Upper lobe of left lung (tissue), 6 donors: ENCODE measurements around the gene USP1. TPM values are rescaled to one million over a fixed set of nuclear protein-coding genes. Genes with fewer than 3 reads are reported as not detected.

Experiments used
- ATAC-seq, 2 donors: fragments of 200-7000 bp; cut with Tn5 transposase; one replicate each; pipeline ENCODE4 v1.9.1; 2022; ENCODE audit warnings: mild to moderate bottlenecking in 2 of 2, moderate library complexity in 2 of 2; ENCODE audit not compliant: low FRiP score in 2 of 2
- DNase-seq, 2 donors: peaks; one replicate each; pipeline ENCODE4 v3.0.0-alpha.2; 2019 to 2020
- H3K27ac ChIP-seq, 4 donors: fragments of 200-600 bp; sonication (generic); one replicate each; pipeline ENCODE4 v1.5.1; 2016 to 2019
- H3K27me3 ChIP-seq, 4 donors: fragments of 200-600 bp; sonication (generic); one replicate each; pipeline ENCODE4 v1.5.1; 2017 to 2019
- H3K36me3 ChIP-seq, 4 donors: fragments of 200-600 bp; sonication (generic); one replicate each; pipeline ENCODE4 v1.5.1; 2016 to 2019
- H3K4me1 ChIP-seq, 4 donors: fragments of 200-600 bp; sonication (generic); one replicate each; pipeline ENCODE4 v1.5.1; 2018 to 2019
- H3K4me3 ChIP-seq, 4 donors: fragments of 200-600 bp; sonication (generic); one replicate each; pipeline ENCODE4 v1.5.1; 2017 to 2019; ENCODE audit warnings: mild to moderate bottlenecking in 2 of 4, moderate library complexity in 1 of 4
- H3K9me3 ChIP-seq, 4 donors: fragments of 200-600 bp; sonication (generic); one replicate each; pipeline ENCODE4 v1.5.1; 2018 to 2019
- EP300 ChIP-seq, 4 donors: sonication (generic); formaldehyde crosslinking; IDR thresholded peaks; one replicate each; pipeline ENCODE4 v1.5.1; 2017; ENCODE audit warnings: antibody characterized with exemption in 4 of 4, control low read depth in 2 of 4
- POLR2A ChIP-seq, 4 donors: fragments of 450-650 bp; IDR thresholded peaks; one replicate each; pipeline ENCODE4 v1.5.1; 2016 to 2017; ENCODE audit warnings: antibody characterized with exemption in 4 of 4, mild to moderate bottlenecking in 2 of 4
- POLR2AphosphoS5 ChIP-seq, 2 donors: sonication (generic); formaldehyde crosslinking; IDR thresholded peaks; one replicate each; pipeline ENCODE4 v1.5.1; 2017; ENCODE audit warnings: antibody characterized with exemption in 2 of 2
- WGBS, 2 donors: methylation state at CpG; one replicate each; pipeline ENCODE4 v1.1.5; 2017 to 2018; 5-methylcytosine and 5-hydroxymethylcytosine counted together
- total RNA-seq, 6 donors: library from RNA; depleted of rRNA in 4 of 6; stranded (reverse); fragments of >200 nt in 4 of 6; gene quantifications; one replicate each; pipeline versions ENCODE4 v1.1.0 to v1.2.1, GENCODE V29; 2016 to 2021
- TF ChIP-seq, protein P1 (sequence below), 6 experiments: fragments of 450-650 bp in 4 of 6; fragments of 200-600 bp in 2 of 6; sonication (generic) in 2 of 6; IDR thresholded peaks; one replicate each; pipeline ENCODE4 v1.5.1; 2016 to 2019; ENCODE audit warnings: antibody characterized with exemption in 6 of 6
- donor health status: DM: no; HTN: no; CAD: no; lungs with moderate emphysema.
- donor health status: DM: no; HTN: yes; CAD: no; lungs with severe emphysema.

USP1 gene
- total RNA-seq, 6 donors from 2014 or later = 9.8 to 36.2 (median 20.0) TPM

DNA sequence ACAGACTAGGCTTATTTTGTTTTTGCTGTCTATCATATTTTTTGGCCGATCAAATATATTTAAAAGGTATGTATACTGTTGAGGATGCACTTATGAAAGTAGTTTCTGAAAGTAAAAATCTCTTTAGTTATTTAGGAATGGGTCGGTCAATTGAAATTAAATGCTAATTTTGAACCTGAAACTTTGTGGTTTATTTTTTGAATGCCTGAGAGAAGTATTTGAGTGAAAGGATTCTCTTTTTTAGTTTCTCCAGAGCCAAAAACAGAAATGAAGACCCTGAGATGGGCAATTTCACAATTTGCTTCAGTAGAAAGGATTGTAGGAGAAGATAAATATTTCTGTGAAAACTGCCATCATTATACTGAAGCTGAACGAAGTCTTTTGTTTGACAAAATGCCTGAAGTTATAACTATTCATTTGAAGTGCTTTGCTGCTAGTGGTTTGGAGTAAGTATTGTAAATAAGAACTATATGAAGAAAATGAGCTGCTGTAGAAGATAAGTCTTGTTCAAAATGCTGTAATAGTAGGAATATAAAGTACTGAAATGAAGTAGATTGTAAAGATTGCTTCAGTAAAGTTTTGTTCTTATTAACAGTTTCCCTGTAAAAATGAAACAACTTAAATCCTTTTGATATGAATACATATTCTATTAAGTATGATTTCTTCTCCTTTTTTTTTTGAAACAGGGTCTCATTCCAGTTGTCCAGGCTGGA, 11.5 kb downstream of the USP1 start:
- ATAC-seq = no peak
- Histone ChIP-seq H3K27ac (no peak overlapping the region), H3K4me3 (no peak overlapping the region), H3K27me3 (no peaks in the 10 kb centered on the region), H3K9me3 (no peaks in the 10 kb centered on the region), H3K36me3 (peaks cover 15 to 96% (median 50%) of the 10 kb centered on the region in 4 donors), H3K4me1 (no peaks in the 10 kb centered on the region)
- TF ChIP-seq POLR2A (IDR thresholded peaks at IDR 0.05) (no peak), EP300 (IDR thresholded peaks at IDR 0.05) (no peak), POLR2AphosphoS5 (IDR thresholded peaks at IDR 0.05) (no peak)
- TF ChIP-seq, protein P1, sequence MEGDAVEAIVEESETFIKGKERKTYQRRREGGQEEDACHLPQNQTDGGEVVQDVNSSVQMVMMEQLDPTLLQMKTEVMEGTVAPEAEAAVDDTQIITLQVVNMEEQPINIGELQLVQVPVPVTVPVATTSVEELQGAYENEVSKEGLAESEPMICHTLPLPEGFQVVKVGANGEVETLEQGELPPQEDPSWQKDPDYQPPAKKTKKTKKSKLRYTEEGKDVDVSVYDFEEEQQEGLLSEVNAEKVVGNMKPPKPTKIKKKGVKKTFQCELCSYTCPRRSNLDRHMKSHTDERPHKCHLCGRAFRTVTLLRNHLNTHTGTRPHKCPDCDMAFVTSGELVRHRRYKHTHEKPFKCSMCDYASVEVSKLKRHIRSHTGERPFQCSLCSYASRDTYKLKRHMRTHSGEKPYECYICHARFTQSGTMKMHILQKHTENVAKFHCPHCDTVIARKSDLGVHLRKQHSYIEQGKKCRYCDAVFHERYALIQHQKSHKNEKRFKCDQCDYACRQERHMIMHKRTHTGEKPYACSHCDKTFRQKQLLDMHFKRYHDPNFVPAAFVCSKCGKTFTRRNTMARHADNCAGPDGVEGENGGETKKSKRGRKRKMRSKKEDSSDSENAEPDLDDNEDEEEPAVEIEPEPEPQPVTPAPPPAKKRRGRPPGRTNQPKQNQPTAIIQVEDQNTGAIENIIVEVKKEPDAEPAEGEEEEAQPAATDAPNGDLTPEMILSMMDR (IDR thresholded peaks at IDR 0.05) = no peak
- DNase-seq = no peak
- 83 to 89% methylated on average over 3 of the region's 3 CpGs for whole genome bisulfite sequencing, 2 donors

DNA sequence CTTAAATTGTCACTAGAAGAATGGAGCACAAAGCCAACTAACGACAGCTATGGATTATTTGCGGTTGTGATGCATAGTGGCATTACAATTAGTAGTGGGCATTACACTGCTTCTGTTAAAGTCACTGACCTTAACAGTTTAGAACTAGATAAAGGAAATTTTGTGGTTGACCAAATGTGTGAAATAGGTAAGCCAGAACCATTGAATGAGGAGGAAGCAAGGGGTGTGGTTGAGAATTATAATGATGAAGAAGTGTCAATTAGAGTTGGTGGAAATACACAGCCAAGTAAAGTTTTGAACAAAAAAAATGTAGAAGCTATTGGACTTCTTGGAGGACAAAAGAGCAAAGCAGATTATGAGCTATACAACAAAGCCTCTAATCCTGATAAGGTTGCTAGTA, 13.5 kb downstream of the USP1 start:
- no peak overlapping the region for H3K27ac ChIP-seq
- TF ChIP-seq EP300 (IDR thresholded peaks at IDR 0.05) (no peak), POLR2AphosphoS5 (IDR thresholded peaks at IDR 0.05) (no peak), POLR2A (IDR thresholded peaks at IDR 0.05) (no peak)
- TF ChIP-seq, protein P1 (IDR thresholded peaks at IDR 0.05) = no peak
- 86 to 98% methylated on average over 2 of the region's 2 CpGs for WGBS, 2 donors
- DNase-seq (no peak), ATAC-seq (no peak)
- H3K4me3 ChIP-seq = no peak overlapping the region
- no peaks in the 10 kb centered on the region for H3K27me3 ChIP-seq
- H3K4me1 ChIP-seq = no peaks in the 10 kb centered on the region
- H3K9me3 ChIP-seq = no peaks in the 10 kb centered on the region
- H3K36me3 ChIP-seq = peaks cover 17 to 91% (median 50%) of the 10 kb centered on the region in 4 donors

DNA sequence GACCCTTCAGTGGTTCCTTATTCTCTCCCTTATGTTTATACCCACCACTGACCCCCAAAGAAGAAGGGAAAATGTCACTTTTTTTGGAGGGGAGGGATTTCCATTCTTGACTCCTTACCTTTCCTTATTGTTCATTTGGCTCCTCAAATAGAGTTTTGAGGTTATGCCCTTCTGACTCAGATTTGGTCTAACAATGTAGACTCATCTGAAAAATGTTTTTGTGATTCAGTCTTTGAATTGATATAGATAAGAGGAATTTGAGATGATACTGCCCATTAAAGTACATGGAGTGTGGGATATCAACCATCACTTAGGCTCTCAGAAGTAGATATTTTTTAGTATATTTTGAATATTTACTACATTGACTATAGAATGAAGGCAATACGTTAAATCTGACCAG, 16.1 kb downstream of the USP1 start:
- WGBS, 2 donors = 93 to 100% methylated on average over 1 of the region's 1 CpG
- peaks cover 16 to 85% (median 35%) of the 10 kb centered on the region in 4 donors for H3K36me3 ChIP-seq

DNA sequence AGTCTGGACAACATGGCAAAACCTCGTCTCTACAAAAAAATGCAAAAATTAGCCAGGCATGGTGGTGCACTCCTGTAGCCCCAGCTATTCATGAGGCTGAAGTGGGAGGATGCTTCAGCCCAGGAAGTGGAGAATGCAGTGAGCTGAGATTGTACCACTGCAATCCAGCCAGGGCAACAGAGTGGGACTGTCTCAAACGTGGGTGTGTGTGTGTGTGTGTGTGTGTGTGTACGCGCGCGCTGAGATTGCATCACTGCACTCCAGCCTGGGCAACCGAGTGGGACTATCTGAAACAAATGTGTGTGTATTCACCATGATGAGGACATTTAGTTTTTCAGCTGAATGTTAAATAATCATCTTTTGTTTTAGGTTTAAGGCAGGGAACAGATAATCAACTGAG, 21.1 kb downstream of the USP1 start:
- TF ChIP-seq, protein P1 (IDR thresholded peaks at IDR 0.05) = no peak
- TF ChIP-seq EP300 (IDR thresholded peaks at IDR 0.05) (no peak), POLR2A (IDR thresholded peaks at IDR 0.05) (no peak), POLR2AphosphoS5 (IDR thresholded peaks at IDR 0.05) (no peak)
- 58 to 73% methylated on average over 7 of the region's 7 CpGs for WGBS, 2 donors
- Histone ChIP-seq H3K36me3 (peaks cover 0 to 35% (median 4%) of the 10 kb centered on the region in 4 donors), H3K4me3 (no peak overlapping the region), H3K4me1 (no peaks in the 10 kb centered on the region), H3K27me3 (no peaks in the 10 kb centered on the region), H3K9me3 (no peaks in the 10 kb centered on the region), H3K27ac (no peak overlapping the region)
- ATAC-seq (no peak), DNase-seq (no peak)

More for the DNA sequence above, 16.1 kb downstream of the USP1 start:
- no peak for TF ChIP-seq EP300 (IDR thresholded peaks at IDR 0.05)
- TF ChIP-seq, protein P1 (IDR thresholded peaks at IDR 0.05) = no peak
- TF ChIP-seq POLR2AphosphoS5 (IDR thresholded peaks at IDR 0.05) = no peak
- TF ChIP-seq POLR2A (IDR thresholded peaks at IDR 0.05) = no peak
- Histone ChIP-seq H3K27me3 (no peaks in the 10 kb centered on the region), H3K9me3 (no peaks in the 10 kb centered on the region), H3K4me1 (no peaks in the 10 kb centered on the region), H3K27ac (no peak overlapping the region), H3K4me3 (no peak overlapping the region)
- ATAC-seq = no peak
- no peak for DNase-seq

DNA sequence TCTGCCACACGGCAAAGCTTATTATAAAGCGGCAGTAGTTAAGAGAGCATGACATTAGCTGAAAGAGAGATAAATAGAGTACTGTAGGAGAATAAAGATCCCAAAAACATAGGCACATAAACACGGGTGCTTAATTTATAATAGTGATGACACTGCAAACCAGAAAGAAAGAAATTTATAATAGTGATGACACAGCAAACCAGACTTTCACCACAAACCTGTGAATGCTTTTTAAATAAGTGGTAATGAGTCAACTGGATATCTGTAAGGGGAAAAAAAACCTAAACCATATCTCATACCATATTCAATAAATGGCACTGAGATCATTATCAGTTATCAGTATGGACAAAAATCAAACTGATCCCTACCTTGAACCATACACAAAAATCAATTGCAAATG, 25.5 kb downstream of the USP1 start:
- no peaks in the 10 kb centered on the region for H3K27me3 ChIP-seq
- no peak for ATAC-seq
- TF ChIP-seq, protein P1 (IDR thresholded peaks at IDR 0.05) = no peak
- TF ChIP-seq POLR2AphosphoS5 (IDR thresholded peaks at IDR 0.05) (no peak), POLR2A (IDR thresholded peaks at IDR 0.05) (no peak), EP300 (IDR thresholded peaks at IDR 0.05) (no peak)
- DNase-seq = no peak
- no peak overlapping the region for H3K27ac ChIP-seq
- H3K4me1 ChIP-seq = no peaks in the 10 kb centered on the region
- peaks cover 0 to 19% (median 2%) of the 10 kb centered on the region in 4 donors for H3K36me3 ChIP-seq
- no peaks in the 10 kb centered on the region for H3K9me3 ChIP-seq
- no peak overlapping the region for H3K4me3 ChIP-seq
- 82 to 85% methylated on average over 3 of the region's 3 CpGs for WGBS, 2 donors
